ENCODE measurements around the gene SEC24C.

DNA sequence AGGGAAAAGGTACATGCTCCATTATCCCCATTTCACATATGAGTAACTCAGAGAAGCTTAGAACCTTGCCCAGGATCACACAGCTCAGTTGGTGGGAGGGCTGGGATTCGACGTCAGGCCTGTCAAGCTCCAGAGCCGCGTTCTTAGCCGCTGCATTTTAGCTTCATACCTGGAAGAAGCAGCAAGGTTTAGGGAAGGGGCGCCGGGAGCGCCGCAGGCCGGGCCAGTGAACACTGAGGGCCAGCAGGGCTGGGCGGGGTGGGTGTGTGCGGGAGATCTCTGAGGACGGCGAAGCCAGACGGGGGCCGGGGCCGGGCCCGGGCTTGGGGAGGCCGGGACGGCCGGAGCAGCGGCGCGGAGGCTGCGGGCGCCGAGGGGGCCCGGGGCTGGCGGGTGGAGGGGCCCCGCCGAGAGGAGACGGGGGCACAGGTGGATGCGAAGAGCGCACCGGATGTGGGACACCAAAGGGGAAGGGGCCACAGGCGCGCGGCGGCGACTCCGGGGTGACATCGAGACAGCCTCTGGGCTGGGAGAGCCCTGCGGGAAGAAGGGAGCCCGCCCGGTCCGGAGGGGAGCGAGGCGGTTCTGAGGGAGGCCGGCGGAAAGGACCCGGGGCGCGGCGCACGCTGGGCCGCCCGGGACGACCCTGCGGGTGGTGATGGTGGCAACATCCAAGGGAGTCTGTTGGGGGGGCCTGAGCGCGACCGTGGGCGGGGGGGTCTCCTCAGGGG is 66.7 kb downstream of the SEC24C start:
- TF ChIP-seq, protein P1, sequence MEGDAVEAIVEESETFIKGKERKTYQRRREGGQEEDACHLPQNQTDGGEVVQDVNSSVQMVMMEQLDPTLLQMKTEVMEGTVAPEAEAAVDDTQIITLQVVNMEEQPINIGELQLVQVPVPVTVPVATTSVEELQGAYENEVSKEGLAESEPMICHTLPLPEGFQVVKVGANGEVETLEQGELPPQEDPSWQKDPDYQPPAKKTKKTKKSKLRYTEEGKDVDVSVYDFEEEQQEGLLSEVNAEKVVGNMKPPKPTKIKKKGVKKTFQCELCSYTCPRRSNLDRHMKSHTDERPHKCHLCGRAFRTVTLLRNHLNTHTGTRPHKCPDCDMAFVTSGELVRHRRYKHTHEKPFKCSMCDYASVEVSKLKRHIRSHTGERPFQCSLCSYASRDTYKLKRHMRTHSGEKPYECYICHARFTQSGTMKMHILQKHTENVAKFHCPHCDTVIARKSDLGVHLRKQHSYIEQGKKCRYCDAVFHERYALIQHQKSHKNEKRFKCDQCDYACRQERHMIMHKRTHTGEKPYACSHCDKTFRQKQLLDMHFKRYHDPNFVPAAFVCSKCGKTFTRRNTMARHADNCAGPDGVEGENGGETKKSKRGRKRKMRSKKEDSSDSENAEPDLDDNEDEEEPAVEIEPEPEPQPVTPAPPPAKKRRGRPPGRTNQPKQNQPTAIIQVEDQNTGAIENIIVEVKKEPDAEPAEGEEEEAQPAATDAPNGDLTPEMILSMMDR (IDR thresholded peaks at IDR 0.05; ENCODE audit: low read depth, low read length): no peak
- TF ChIP-seq EZH2phosphoT487 (IDR thresholded peaks at IDR 0.05; ENCODE audit: low read depth): no peak
